LNCAP (cell line): ENCODE results near the gene LIN37.

Experiments
- CTCF ChIP-seq: fragments of 450-650 bp; IDR thresholded peaks from 2 replicates; pipeline ENCODE4 v1.5.1; 2017; ENCODE audit warnings: mild to moderate bottlenecking

Gene LIN37

DNA sequence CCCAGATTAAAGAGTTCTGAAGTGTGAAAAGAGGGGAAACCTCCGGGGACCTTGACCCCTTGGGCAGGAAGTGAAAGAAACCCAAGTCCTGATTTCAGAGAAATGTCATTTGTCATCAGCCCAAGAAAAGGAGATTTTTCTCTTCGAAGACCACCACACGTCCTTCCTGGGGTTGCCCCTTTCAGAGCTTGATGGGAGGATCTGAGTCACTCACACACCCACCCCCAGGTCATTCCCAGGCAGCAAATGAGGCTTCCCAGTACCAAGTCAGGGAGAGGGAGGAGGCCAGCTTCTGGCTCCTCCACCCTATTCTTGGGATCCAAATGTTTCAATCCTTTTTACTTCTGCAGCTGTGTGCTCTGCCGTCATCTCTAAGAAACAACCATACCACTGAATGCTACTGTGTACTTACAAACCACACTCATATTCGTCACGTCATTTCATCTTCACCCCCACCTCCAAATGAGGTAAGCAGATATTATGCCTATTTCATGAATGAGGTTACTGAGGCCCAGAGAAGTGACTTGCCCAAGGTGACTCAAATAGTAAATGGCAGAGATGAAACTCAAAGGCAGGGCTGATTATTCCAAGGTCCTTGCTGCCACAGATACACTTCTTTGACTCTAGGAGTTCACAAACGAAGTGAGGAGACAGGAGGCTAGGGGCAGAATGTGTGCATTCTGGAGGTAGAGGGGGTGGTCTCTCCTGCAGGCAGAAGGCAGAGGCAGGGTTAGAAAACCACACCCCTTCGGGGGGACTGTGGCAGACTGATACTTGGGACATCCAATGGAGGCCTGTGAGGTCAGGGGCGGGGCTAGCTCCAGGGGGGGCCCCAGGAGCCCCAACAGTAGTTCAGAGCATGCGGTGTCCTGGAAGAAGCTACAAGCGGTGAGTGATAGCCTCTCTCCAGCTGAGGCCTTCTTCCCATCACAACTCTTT, 35.5 kb upstream of the LIN37 start:
- no peak for TF ChIP-seq CTCF

DNA sequence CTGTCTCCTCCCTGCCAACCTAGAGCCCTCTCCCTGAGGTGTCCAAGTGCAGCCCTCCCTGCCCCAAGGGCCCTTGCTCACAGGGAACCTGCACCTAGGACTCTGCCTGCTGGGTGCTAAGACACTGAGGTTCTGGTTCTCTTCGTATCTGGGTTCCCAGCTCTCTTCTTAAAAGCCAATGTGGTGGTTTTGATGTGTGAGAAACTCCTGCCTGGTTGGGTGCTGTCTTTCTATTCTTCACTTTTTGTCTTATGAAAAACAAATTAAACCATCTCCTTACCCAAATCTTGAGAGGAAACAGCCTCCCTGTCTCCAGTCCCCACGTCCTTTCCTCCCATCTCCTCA, 34.9 kb upstream of the LIN37 start:
- no peak for TF ChIP-seq CTCF

- no peak for TF ChIP-seq CTCF
Measured at GRCh38 chr19:35713904-35714495, 34.4 kb upstream of the LIN37 start.

- TF ChIP-seq CTCF: no peak
Measured at GRCh38 chr19:35714601-35715354, 33.6 kb upstream of the LIN37 start.

DNA sequence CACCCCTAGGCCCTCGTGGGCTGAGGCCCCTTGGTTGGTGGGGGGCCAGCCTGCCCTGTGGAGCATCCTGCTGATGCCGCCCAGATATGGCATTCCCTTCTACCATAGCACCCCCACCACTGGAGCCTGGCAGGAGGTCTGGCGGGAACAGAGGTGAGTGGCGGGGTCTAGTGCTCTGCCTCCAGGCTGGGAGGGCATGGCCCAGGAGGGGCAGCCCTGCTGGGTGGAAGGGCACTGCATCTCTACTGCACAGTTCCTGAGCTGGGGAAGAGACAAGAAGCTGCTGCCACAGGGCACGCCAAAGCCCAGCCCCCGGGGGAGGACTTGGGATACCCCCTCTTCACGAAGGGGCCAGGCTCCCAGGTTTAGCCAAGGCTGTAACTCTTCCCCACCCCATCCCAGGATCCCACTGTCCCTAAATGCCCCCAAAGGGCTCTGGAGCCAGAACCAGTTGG, 33.0 kb upstream of the LIN37 start:
- no peak for TF ChIP-seq CTCF

DNA sequence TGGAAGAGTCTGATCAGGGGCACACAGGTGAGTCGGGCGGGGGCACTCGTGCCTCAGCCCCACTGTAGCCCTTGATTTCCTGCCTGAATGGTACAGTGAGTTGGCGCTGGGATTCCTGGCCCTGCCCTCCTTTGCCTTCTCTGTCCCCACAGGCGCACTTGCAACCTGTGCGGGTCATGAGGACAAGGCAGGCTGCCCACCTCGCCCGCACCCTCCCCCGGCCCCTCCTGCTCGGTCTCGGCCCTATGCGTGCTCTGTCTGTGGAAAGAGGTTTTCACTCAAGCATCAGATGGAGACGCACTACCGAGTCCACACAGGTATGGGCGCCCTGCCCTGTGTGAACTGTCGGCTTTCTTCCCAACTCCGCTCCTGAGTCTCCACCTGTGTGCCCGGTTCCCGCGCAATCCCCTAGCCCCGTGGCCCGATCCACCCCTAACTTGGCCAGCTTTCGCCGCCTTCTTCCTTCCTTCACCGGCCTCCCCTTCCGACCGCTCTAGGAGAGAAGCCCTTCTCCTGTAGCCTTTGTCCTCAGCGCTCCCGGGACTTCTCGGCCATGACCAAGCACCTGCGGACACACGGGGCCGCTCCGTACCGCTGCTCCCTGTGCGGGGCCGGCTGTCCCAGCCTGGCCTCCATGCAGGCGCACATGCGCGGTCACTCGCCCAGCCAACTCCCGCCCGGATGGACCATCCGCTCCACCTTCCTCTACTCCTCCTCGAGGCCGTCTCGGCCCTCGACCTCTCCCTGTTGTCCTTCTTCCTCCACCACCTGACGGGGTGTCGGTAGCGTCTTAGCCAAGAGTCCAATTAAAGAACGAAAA, 32.2 kb upstream of the LIN37 start:
- no peak for TF ChIP-seq CTCF
